HUES64 (cell line): ENCODE results near the gene GNG12.
"Not testable (repeated sequence)": the region's sequence is repeated elsewhere in the genome, so short reads cannot be mapped to it uniquely, and the experiment has no call there.

Experiments used
- H3K27ac ChIP-seq: 2 replicates; pipeline ENCODE4 v1.7.0; 2013; ENCODE audit warnings: low read depth, low read length, inconsistent platforms
- H3K27me3 ChIP-seq: 2 replicates; pipeline ENCODE4 v1.6.1; 2013; ENCODE audit warnings: mild to moderate bottlenecking, low read length; ENCODE audit not compliant: insufficient read depth
- H3K36me3 ChIP-seq: 2 replicates; pipeline ENCODE4 v1.6.1; 2013; ENCODE audit warnings: mild to moderate bottlenecking, low read length; ENCODE audit not compliant: insufficient read depth
- H3K4me1 ChIP-seq: 2 replicates; pipeline ENCODE4 v1.6.1; 2013; ENCODE audit warnings: mild to moderate bottlenecking, low read length, moderate library complexity; ENCODE audit not compliant: insufficient read depth
- H3K4me3 ChIP-seq: 2 replicates; pipeline ENCODE4 v1.5.1; 2013; ENCODE audit warnings: mild to moderate bottlenecking, low read length, moderate library complexity
- H3K9ac ChIP-seq: 2 replicates; pipeline ENCODE4 v1.6.1; 2013; ENCODE audit warnings: mild to moderate bottlenecking, low read depth, low read length
- H3K9me3 ChIP-seq: 2 replicates; pipeline ENCODE4 v1.6.1; 2013; ENCODE audit warnings: low read depth, low read length; ENCODE audit not compliant: insufficient read depth
- WGBS: fragments of 150-250, 120-280 bp; methylation state at CpG from one replicate; pipeline ENCODE4 v1.1.7; 2013; ENCODE audit warnings: missing lambda C conversion rate; 5-methylcytosine and 5-hydroxymethylcytosine counted together

The GNG12 gene

DNA sequence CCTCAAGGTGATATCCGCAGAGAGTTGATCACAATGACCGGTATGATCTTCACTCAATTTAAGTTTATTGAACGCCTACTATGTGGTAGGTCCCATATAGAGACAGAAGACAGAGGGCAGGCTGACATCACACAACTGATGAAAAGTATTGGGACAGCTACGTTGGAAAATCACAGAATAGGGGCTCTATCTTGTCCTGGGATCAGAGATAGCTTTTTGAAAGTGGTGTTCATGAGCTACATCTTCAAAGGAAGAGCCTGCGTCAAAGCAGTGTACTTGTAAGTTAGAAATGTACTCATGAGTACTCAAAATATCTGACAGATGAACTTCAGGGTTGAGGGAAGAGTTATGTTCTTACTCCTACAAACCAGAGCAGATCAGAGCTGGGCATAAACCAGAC lies 93.9 kb downstream of the GNG12 start:
- no peaks in the 10 kb centered on the region for H3K9me3 ChIP-seq
- H3K36me3 ChIP-seq: no peaks in the 10 kb centered on the region
- no peak overlapping the region for H3K4me3 ChIP-seq
- H3K27ac ChIP-seq: no peak overlapping the region
- 94% methylated on average over 5 of the region's 5 CpGs for WGBS
- no peaks in the 10 kb centered on the region for H3K27me3 ChIP-seq
- peaks cover 26% of the 10 kb centered on the region for H3K4me1 ChIP-seq
- no peak overlapping the region for H3K9ac ChIP-seq

DNA sequence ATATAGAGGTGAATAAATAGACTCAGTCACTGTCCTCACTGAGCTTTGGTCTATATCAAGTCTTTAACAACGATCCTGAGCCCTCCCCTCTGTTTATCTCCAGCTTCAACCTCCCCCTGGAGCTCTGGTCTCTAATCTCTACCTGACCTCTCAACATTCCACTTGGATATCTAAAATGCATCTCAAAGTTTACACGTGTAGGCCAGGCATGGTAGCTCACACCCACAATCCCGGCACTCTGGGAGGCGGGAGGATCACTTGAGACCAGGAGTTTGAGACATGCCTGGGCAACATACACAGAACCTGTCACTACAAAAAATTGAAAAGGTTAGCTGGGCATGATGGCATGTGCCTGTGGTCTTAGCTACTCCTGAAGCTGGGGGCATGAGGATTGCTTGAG lies 94.9 kb downstream of the GNG12 start:
- no peaks in the 10 kb centered on the region for H3K36me3 ChIP-seq
- no peaks in the 10 kb centered on the region for H3K9me3 ChIP-seq
- H3K4me3 ChIP-seq: no peak overlapping the region
- H3K4me1 ChIP-seq: peaks cover 21% of the 10 kb centered on the region
- H3K27ac ChIP-seq: no peak overlapping the region
- H3K9ac ChIP-seq: no peak overlapping the region
- WGBS: 86% methylated on average over 4 of the region's 4 CpGs
- H3K27me3 ChIP-seq: no peaks in the 10 kb centered on the region

DNA sequence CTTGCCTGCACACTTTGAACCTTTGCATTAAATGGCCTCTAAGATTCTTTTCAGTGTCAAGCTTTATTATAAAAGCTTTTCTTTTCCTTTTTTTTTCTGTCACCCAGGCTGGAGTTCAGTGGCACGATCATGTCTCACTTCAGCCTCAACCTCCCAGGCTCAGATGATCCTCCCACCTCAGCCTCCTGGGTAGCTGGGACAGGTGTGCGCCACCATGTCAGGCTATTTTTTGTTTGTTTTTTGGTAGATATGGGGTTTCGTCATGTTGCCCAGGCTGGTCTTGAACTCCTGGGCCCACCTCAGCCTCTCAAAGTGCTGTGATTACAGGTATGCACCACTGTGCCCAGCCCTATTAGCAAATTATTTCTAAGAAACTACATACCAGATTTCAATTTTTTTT lies 95.4 kb downstream of the GNG12 start:
- 94% methylated on average over 3 of the region's 3 CpGs for WGBS
- no peaks in the 10 kb centered on the region for H3K9me3 ChIP-seq
- no peaks in the 10 kb centered on the region for H3K27me3 ChIP-seq
- no peak overlapping the region for H3K4me3 ChIP-seq
- no peak overlapping the region for H3K9ac ChIP-seq
- no peak overlapping the region for H3K27ac ChIP-seq
- H3K4me1 ChIP-seq: peaks cover 16% of the 10 kb centered on the region
- H3K36me3 ChIP-seq: no peaks in the 10 kb centered on the region

DNA sequence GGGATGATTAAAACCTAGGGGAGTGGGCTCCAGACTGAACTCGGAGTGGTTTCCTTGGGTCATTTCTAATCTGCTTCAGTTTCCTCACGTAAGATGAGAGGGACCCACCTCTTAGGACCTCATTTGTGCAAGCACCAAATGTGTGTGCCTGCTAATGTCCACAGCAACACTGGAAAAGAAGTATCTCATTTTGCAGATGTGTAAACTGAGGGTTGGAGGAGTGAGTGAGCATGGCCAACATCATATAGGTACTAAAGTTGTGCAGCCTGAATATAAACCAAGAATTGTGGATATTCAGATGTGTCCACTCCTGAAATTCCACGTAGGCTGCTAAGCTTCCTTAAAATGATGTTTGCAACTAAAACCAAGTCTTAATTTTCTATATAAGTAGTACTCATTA lies 96.5 kb downstream of the GNG12 start:
- Histone ChIP-seq H3K9me3 (no peaks in the 10 kb centered on the region), H3K36me3 (no peaks in the 10 kb centered on the region), H3K4me3 (no peak overlapping the region), H3K4me1 (peaks cover 13% of the 10 kb centered on the region), H3K9ac (no peak overlapping the region), H3K27me3 (no peaks in the 10 kb centered on the region), H3K27ac (no peak overlapping the region)
- WGBS: 93% methylated on average over 2 of the region's 3 CpGs

DNA sequence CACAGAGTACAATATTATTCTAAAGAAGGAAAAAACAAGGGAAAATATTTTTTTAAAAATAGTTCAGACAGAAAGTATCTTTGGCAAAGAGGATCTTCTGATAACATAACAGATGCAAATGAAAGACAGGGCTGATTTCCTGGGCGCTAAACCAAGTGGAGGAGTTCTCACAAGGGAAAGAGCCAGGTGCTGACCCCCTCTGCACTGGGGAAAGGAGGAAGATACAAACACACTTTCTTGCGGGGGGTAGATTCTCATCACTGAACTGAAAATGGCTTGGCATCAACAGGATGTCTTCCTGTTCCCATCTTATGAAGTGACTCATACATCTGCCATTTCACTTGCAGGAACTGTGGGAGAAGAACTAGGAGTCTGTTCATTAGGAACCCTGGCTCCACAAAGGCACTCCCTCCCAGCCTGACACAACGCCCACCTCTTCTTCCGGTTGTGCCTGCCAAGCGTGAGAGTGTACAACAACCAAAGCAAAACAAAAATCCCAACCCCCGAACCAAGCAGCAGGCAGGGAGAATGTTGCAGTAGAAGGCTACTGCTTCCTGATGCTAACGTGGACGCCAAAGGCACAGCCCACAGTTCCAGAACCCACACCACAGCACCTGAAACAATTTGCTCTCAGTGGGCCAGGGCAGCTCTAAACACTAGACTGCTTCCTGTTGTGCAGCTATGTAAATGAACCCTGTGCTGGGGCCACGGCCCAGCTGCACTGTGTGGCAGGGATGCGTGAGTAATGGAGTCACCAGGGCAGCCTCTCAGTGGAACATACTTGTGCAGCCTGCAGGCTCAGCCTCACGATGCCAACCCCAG lies 97.2 kb downstream of the GNG12 start:
- H3K4me3 ChIP-seq: no peak overlapping the region
- WGBS: 76% methylated on average over 11 of the region's 11 CpGs
- no peaks in the 10 kb centered on the region for H3K27me3 ChIP-seq
- no peaks in the 10 kb centered on the region for H3K36me3 ChIP-seq
- H3K27ac ChIP-seq: no peak overlapping the region
- H3K4me1 ChIP-seq: peaks cover 13% of the 10 kb centered on the region
- no peaks in the 10 kb centered on the region for H3K9me3 ChIP-seq
- H3K9ac ChIP-seq: no peak overlapping the region

DNA sequence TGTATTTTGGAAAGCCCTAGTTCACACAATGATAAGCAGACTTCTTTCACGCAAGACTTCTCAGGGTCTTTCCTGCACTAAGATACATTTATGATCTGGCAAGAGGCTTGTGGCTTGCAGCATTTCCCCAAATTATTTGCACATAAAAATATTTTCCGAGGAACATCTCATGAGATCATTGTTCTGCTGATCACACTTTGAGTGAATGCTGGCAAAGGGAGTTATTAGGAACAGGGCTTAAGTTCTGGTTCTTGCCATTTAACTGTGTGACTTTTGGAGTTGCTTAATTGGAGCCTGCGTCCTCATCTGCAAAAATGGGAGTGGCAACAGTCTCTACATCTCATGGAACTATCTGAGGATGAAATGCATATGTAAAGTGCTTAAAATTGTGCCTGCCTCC lies 98.1 kb downstream of the GNG12 start:
- WGBS: 94% methylated on average over 3 of the region's 3 CpGs
- Histone ChIP-seq H3K4me1 (peaks cover 13% of the 10 kb centered on the region), H3K4me3 (no peak overlapping the region), H3K36me3 (no peaks in the 10 kb centered on the region), H3K27ac (no peak overlapping the region), H3K9me3 (no peaks in the 10 kb centered on the region), H3K9ac (no peak overlapping the region), H3K27me3 (no peaks in the 10 kb centered on the region)

DNA sequence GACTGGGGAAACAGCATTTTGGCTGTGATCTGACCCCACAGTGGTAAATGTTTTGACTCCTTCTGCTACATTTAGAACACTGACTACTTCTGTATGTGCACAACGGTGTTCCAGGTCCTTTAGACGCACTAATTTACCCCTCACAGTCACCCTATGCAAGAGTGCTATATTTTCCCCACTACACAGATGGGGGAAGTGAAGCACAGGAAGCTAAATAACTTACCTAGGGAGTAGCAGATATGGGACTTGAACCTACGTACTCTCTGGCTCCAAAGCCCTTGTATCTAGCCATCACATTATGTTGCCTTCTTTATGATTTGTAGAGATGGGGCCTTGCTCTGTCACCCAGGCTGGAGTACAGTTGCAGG lies 99.0 kb downstream of the GNG12 start:
- peaks cover 13% of the 10 kb centered on the region for H3K4me1 ChIP-seq
- no peak overlapping the region for H3K27ac ChIP-seq
- no peak overlapping the region for H3K9ac ChIP-seq

DNA sequence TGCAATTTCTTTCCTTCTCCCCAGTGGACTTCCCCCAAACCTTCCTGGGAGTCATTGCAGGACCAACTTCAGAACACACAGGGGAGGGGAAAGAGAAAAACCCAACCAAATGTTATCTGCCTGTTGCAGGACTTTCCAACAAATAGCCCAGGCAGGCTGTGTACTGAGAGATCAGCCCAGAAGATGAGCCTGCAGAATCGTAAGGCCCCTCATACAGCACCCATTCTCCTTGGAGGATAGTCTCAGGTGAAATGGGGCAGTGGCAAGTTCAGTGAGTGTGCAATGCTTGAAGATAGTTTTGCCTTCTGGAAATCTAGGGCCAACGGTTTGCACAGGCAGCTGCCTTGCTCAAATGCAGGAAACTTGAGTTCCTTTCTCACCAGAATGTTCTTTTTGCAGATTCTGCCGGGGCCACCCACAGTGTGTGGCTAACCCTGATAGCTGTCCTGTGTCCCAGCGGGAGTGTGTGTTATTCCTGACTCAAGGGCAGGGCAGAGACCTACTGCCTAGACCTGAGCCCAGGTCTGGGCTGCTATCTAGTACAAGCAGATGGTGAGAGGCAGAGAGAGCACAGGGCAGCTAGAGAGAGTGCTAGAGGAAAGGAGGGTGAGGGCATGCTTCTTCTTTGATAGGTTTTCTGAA lies 99.5 kb downstream of the GNG12 start:
- no peaks in the 10 kb centered on the region for H3K9me3 ChIP-seq
- 71% methylated on average over 4 of the region's 4 CpGs for WGBS
- H3K36me3 ChIP-seq: no peaks in the 10 kb centered on the region
- H3K27me3 ChIP-seq: no peaks in the 10 kb centered on the region
- H3K4me1 ChIP-seq: peaks cover 13% of the 10 kb centered on the region
- H3K27ac ChIP-seq: no peak overlapping the region
- no peak overlapping the region for H3K4me3 ChIP-seq
- no peak overlapping the region for H3K9ac ChIP-seq

More for the DNA sequence above, 99.0 kb downstream of the GNG12 start:
- Histone ChIP-seq H3K4me3 (no peak overlapping the region), H3K9me3 (no peaks in the 10 kb centered on the region), H3K27me3 (no peaks in the 10 kb centered on the region), H3K36me3 (no peaks in the 10 kb centered on the region)
- 91% methylated on average over 3 of the region's 3 CpGs for WGBS

DNA sequence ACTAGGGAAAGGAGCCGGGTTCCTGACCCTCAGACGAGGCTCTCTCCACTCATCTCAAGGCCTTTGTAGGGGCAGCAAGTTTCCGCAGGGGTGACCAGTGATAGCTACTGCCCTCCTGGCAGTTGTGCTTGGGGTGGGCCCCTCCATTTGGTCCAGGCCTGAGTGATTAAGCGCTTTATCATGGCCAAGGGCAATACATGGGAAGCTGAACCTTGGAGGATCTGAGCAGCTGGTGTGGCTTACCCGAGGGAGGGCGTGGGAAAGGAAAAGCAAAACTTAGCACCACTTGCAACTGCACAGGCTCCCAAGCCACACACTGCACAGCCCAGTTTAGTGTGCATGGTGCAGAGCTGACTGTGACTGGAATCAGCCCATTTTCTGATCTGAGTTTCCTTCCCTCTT lies 100.5 kb downstream of the GNG12 start:
- Histone ChIP-seq H3K9ac (no peak overlapping the region), H3K36me3 (no peaks in the 10 kb centered on the region), H3K4me3 (no peak overlapping the region), H3K27me3 (no peaks in the 10 kb centered on the region), H3K4me1 (peaks cover 13% of the 10 kb centered on the region), H3K27ac (no peak overlapping the region), H3K9me3 (no peaks in the 10 kb centered on the region)
- WGBS: 91% methylated on average over 6 of the region's 6 CpGs

DNA sequence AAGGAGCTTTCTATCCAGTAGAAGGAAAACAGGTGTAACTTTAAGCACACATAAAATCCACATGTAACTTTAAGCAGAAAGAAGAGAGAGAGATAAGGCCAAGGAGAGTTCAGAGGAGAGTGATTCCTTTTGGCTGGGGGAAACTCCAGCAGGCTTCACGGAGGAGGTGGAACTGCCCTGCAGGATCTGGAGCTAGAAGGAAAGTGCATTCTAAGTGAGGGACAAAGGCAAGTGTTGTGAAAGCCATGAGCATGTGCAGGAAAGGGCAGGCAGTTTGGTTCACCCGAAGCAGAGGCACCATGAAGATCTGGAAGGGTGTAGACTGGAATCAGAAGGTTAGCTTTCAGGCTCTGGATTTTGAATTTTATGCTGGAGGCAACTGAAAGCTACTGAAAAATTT lies 101.9 kb downstream of the GNG12 start:
- Histone ChIP-seq H3K36me3 (no peaks in the 10 kb centered on the region), H3K4me1 (peaks cover 11% of the 10 kb centered on the region), H3K27ac (no peak overlapping the region), H3K9ac (no peak overlapping the region), H3K9me3 (no peaks in the 10 kb centered on the region), H3K27me3 (no peaks in the 10 kb centered on the region), H3K4me3 (no peak overlapping the region)
- 67% methylated on average over 2 of the region's 2 CpGs for WGBS

DNA sequence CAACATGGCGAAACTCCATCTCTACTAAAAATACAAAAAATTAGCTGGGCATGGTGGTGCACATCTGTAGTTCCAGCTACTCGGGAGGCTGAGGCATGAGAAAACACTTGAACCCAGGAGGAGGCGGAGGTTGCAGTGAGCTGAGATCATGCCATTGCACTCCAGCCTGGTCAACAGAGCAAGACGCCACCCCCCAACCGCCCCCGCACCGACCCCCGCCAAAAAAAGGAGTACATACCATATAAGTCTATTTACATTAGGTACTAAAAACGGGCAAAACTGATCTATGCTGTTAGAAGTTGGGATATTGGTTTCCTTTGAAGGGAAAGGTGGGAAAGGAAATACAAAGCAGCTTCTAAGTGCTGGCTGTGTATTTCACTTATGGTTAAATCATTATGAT lies 103.0 kb downstream of the GNG12 start:
- not testable (repeated sequence) for H3K27me3 ChIP-seq, H3K36me3 ChIP-seq, H3K4me1 ChIP-seq, H3K27ac ChIP-seq, H3K4me3 ChIP-seq, H3K9ac ChIP-seq, H3K9me3 ChIP-seq
- 90% methylated on average over 9 of the region's 9 CpGs for WGBS
